Right atrium auricular region (tissue), 2 donors: ENCODE results near the gene IGFBP2. TPM values are rescaled to one million over a fixed set of nuclear protein-coding genes. Genes with fewer than 3 reads are reported as not detected.

Experiments
- DNase-seq: peaks from one replicate; pipeline ENCODE4 v3.0.0-alpha.2; 2019; ENCODE audit warnings: low spot score
- H3K27ac ChIP-seq, 2 donors: fragments of 200-600 bp; sonication (generic); 1 replicate in 1 of 2; 2 replicates in 1 of 2; pipeline ENCODE4 v1.5.1; 2016 to 2019
- H3K27me3 ChIP-seq, 2 donors: fragments of 200-600 bp; sonication (generic); one replicate each; pipeline versions ENCODE4 v1.5.1 to v1.6.0; 2017 to 2019
- H3K36me3 ChIP-seq: fragments of 200-600 bp; sonication (generic); one replicate; pipeline ENCODE4 v1.5.1; 2016
- H3K4me1 ChIP-seq, 2 donors: fragments of 200-600 bp; sonication (generic); one replicate each; pipeline versions ENCODE4 v1.5.1 to v1.6.0; 2017 to 2019
- H3K4me3 ChIP-seq, 2 donors: fragments of 200-600 bp; sonication (generic); 1 replicate in 1 of 2; 2 replicates in 1 of 2; pipeline ENCODE4 v1.5.1; 2017 to 2019; ENCODE audit warnings: mild to moderate bottlenecking in 1 of 2, moderate library complexity in 1 of 2
- H3K9me3 ChIP-seq, 2 donors: fragments of 200-600 bp; sonication (generic); one replicate each; pipeline ENCODE4 v1.5.1; 2019
- CTCF ChIP-seq, 2 donors: fragments of 200-600 bp; sonication (generic); IDR thresholded peaks; one replicate each; pipeline ENCODE4 v1.5.1; 2019; ENCODE audit warnings: antibody characterized with exemption in 2 of 2
- total RNA-seq, 2 donors: library from RNA; depleted of rRNA; stranded (reverse); fragments of >200 nt; gene quantifications; one replicate each; pipeline ENCODE4 v1.1.0, GENCODE V29; 2016

IGFBP2 gene
- total RNA-seq, 2 donors from 2014 or later: 255 to 508 TPM

- Histone ChIP-seq H3K27me3 (no peaks in the 10 kb centered on the region), H3K27ac (no peak overlapping the region), H3K9me3 (no peaks in the 10 kb centered on the region), H3K4me3 (no peak overlapping the region), H3K4me1 (peaks cover 0 to 10% of the 10 kb centered on the region in 2 donors), H3K36me3 (no peaks in the 10 kb centered on the region)
- DNase-seq: no peak
- TF ChIP-seq CTCF (IDR thresholded peaks at IDR 0.05): no peak
Measured at GRCh38 chr2:216670266-216671080, 37.3 kb downstream of the IGFBP2 start.

- H3K27me3 ChIP-seq: no peaks in the 10 kb centered on the region
- no peak for DNase-seq
- H3K4me3 ChIP-seq: no peak overlapping the region
- no peak for TF ChIP-seq CTCF (IDR thresholded peaks at IDR 0.05)
- H3K4me1 ChIP-seq: peaks cover 0 to 4% of the 10 kb centered on the region in 2 donors
- no peak overlapping the region for H3K27ac ChIP-seq
- no peaks in the 10 kb centered on the region for H3K36me3 ChIP-seq
- no peaks in the 10 kb centered on the region for H3K9me3 ChIP-seq
Measured at GRCh38 chr2:216671081-216671411, 37.8 kb downstream of the IGFBP2 start.

GRCh38 chr2:216671791-216672343, 38.6 kb downstream of the IGFBP2 start:
- TF ChIP-seq CTCF (IDR thresholded peaks at IDR 0.05): no peak
- no peak for DNase-seq
- H3K9me3 ChIP-seq: no peaks in the 10 kb centered on the region
- H3K4me1 ChIP-seq: no peaks in the 10 kb centered on the region
- H3K27me3 ChIP-seq: no peaks in the 10 kb centered on the region
- no peaks in the 10 kb centered on the region for H3K36me3 ChIP-seq
- H3K4me3 ChIP-seq: no peak overlapping the region
- no peak overlapping the region for H3K27ac ChIP-seq

GRCh38 chr2:216672466-216672865, 39.2 kb downstream of the IGFBP2 start:
- Histone ChIP-seq H3K4me1 (no peaks in the 10 kb centered on the region), H3K4me3 (no peak overlapping the region), H3K9me3 (no peaks in the 10 kb centered on the region), H3K27ac (no peak overlapping the region), H3K36me3 (no peaks in the 10 kb centered on the region), H3K27me3 (no peaks in the 10 kb centered on the region)
- TF ChIP-seq CTCF (IDR thresholded peaks at IDR 0.05): no peak
- no peak for DNase-seq

- no peak for TF ChIP-seq CTCF (IDR thresholded peaks at IDR 0.05)
- Histone ChIP-seq H3K9me3 (no peaks in the 10 kb centered on the region), H3K27ac (no peak overlapping the region), H3K36me3 (no peaks in the 10 kb centered on the region), H3K4me1 (no peaks in the 10 kb centered on the region), H3K4me3 (no peak overlapping the region), H3K27me3 (no peaks in the 10 kb centered on the region)
- DNase-seq: no peak
Measured at GRCh38 chr2:216673021-216673420, 39.8 kb downstream of the IGFBP2 start.
